K562 (cell line): ENCODE results near the gene TSSK6. TPM values are rescaled to one million over a fixed set of nuclear protein-coding genes. Genes with fewer than 3 reads are reported as not detected.

Experiments
- ARID1B ChIP-seq: fragments of 450-650 bp; IDR thresholded peaks from 2 replicates; pipeline ENCODE4 v1.6.1; 2016; ENCODE audit warnings: antibody characterized with exemption, mild to moderate bottlenecking, inconsistent platforms
- BRD9 ChIP-seq: fragments of 450-650 bp; IDR thresholded peaks from 2 replicates; pipeline ENCODE4 v1.6.1; 2018; ENCODE audit warnings: low read depth; ENCODE audit not compliant: partially characterized antibody
- CREM ChIP-seq: IDR thresholded peaks from 2 replicates; pipeline ENCODE4 v1.6.1; 2014; ENCODE audit warnings: antibody characterized with exemption, low read depth
- EP300 ChIP-seq: IDR thresholded peaks from 2 replicates; pipeline ENCODE4 v1.6.1; 2012; ENCODE audit warnings: low read length, improper control_type of control experiment
- FOSL1 ChIP-seq: fragments of 200-800 bp; sonication (Bioruptor generic); conservative IDR thresholded peaks from 2 replicates; pipeline ENCODE4 v1.6.1; 2016; ENCODE audit warnings: missing genetic modification characterization, missing compliant biosample characterization
- HDGF ChIP-seq: fragments of 450-650 bp; IDR thresholded peaks from 2 replicates; pipeline ENCODE4 v1.6.1; 2016
- HMGN3 ChIP-seq: IDR thresholded peaks from 2 replicates; pipeline ENCODE4 v1.6.1; 2011; ENCODE audit warnings: borderline replicate concordance, low read depth, mild to moderate bottlenecking, mixed read lengths, low read length; ENCODE audit not compliant: insufficient read length; ENCODE audit errors: extremely low read depth
- HNRNPLL ChIP-seq: fragments of 200-400 bp; formaldehyde crosslinking; IDR thresholded peaks from 2 replicates; pipeline ENCODE4 v1.6.1; 2017; ENCODE audit warnings: low read length, low read depth, mild to moderate bottlenecking; ENCODE audit not compliant: poor library complexity, severe bottlenecking
- MTA2 ChIP-seq: fragments of 450-650 bp; IDR thresholded peaks from 2 replicates; pipeline ENCODE4 v1.6.1; 2016; ENCODE audit warnings: low read depth
- NR4A1 ChIP-seq, 2 experiments: fragments of 250-450 bp in 1 of 2; fragments of 450-650 bp in 1 of 2; sonication (Bioruptor Pico) in 1 of 2; IDR thresholded peaks; 2 replicates each; pipeline versions ENCODE4 v1.4.0 to v1.6.1; 2016 to 2020; ENCODE audit warnings: mild to moderate bottlenecking in 2 of 2, missing compliant biosample characterization in 1 of 2, missing genetic modification characterization in 1 of 2, moderate library complexity in 1 of 2
- PML ChIP-seq: IDR thresholded peaks from 2 replicates; pipeline ENCODE4 v1.6.1; 2012; ENCODE audit warnings: low read length, inconsistent platforms
- RNF2 ChIP-seq: sonication (generic); IDR thresholded peaks from 2 replicates; pipeline ENCODE4 v1.6.1; 2016
- SIN3A ChIP-seq, 2 experiments: fragments of 150-350 bp in 1 of 2; IDR thresholded peaks; 2 replicates each; pipeline ENCODE4 v1.6.1; 2011 to 2016; ENCODE audit warnings: borderline replicate concordance in 2 of 2, low read depth in 2 of 2, low read length in 2 of 2, mild to moderate bottlenecking in 2 of 2, moderate library complexity in 2 of 2; ENCODE audit not compliant: control insufficient read depth in 1 of 2
- SUPT5H ChIP-seq: fragments of 450-650 bp; IDR thresholded peaks from 2 replicates; pipeline ENCODE4 v1.6.1; 2016
- TCF3 ChIP-seq: sonication (generic); formaldehyde crosslinking; IDR thresholded peaks from 2 replicates; pipeline ENCODE4 v1.4.0; 2020; ENCODE audit warnings: mild to moderate bottlenecking, missing genetic modification reagents
- TEAD4 ChIP-seq, 2 experiments: sonication (generic) in 1 of 2; formaldehyde crosslinking in 1 of 2; IDR thresholded peaks; 2 replicates each; pipeline versions ENCODE4 v1.6.1 to v1.8.0; 2012 to 2022; ENCODE audit warnings: borderline replicate concordance in 1 of 2, inconsistent platforms in 1 of 2, low read length in 1 of 2, mild to moderate bottlenecking in 1 of 2, missing genetic modification reagents in 1 of 2
- TOE1 ChIP-seq, 2 experiments: fragments of 450-650 bp in 1 of 2; sonication (generic) in 1 of 2; formaldehyde crosslinking in 1 of 2; IDR thresholded peaks; 2 replicates each; pipeline versions ENCODE4 v1.7.1 to v1.8.0; 2016 to 2022; ENCODE audit warnings: borderline replicate concordance in 2 of 2, mild to moderate bottlenecking in 2 of 2, antibody characterized with exemption in 1 of 2, inconsistent platforms in 1 of 2, low read depth in 1 of 2, missing genetic modification reagents in 1 of 2, moderate library complexity in 1 of 2
- YY1 ChIP-seq, 3 experiments: IDR thresholded peaks; 2 replicates each; pipeline ENCODE4 v1.6.1; 2011; ENCODE audit warnings: low read length in 2 of 3, mild to moderate bottlenecking in 2 of 3, moderate library complexity in 2 of 3, borderline replicate concordance in 1 of 3, control low read depth in 1 of 3, low read depth in 1 of 3; ENCODE audit not compliant: insufficient read depth in 3 of 3, insufficient replicate concordance in 2 of 3, control insufficient read depth in 1 of 3, insufficient read length in 1 of 3; ENCODE audit errors: extremely low read depth in 1 of 3
- ZNF146 ChIP-seq: IDR thresholded peaks from one replicate; pipeline ENCODE4 v1.6.1; 2018; ENCODE audit warnings: missing compliant biosample characterization; ENCODE audit not compliant: unreplicated experiment
- ZNF274 ChIP-seq: IDR thresholded peaks from 2 replicates; pipeline ENCODE4 v1.6.1; 2011; ENCODE audit warnings: low read depth, mild to moderate bottlenecking, low read length, moderate library complexity, borderline replicate concordance
- ZNF668 ChIP-seq: fragments of 250-450 bp; sonication (Bioruptor Pico); IDR thresholded peaks from 2 replicates; pipeline ENCODE4 v1.8.0; 2022; ENCODE audit warnings: mild to moderate bottlenecking, inconsistent platforms
- polyA plus RNA-seq, 8 experiments: library from polyadenylated mRNA; depleted of rRNA in 4 of 8; stranded (reverse) in 5 of 8; unstranded in 3 of 8; fragments of >200 nt; fragmentation: Nextera tagmentation in 2 of 8; fragmentation: Illumina TruSeq in 1 of 8; extraction: Ambion mirVana in 2 of 8; extraction: Trizol in 1 of 8; gene quantifications; 2 replicates each; pipeline versions ENCODE4 v1.2.1 to v1.2.3, GENCODE V29; 2011 to 2014; ENCODE audit warnings: inconsistent platforms in 1 of 8, missing spikeins in 1 of 8
- total RNA-seq, 7 experiments: library from RNA; depleted of rRNA in 6 of 7; stranded (reverse); fragments of >200 nt in 6 of 7; fragmentation: Illumina TruSeq in 2 of 7; extraction: Trizol in 2 of 7; gene quantifications; 2 replicates each; pipeline versions ENCODE4 v1.2.1 to v1.2.3, GENCODE V29; 2011 to 2021; ENCODE audit warnings: low replicate concordance in 1 of 7
- TF ChIP-seq, protein P1 (sequence below): fragments of 450-650 bp; IDR thresholded peaks from 2 replicates; pipeline ENCODE4 v1.6.1; 2016; ENCODE audit warnings: low read depth, mild to moderate bottlenecking, moderate library complexity
- TF ChIP-seq, protein P2 (sequence below), 2 experiments: fragments of 450-650 bp in 1 of 2; sonication (generic) in 1 of 2; formaldehyde crosslinking in 1 of 2; IDR thresholded peaks in 1 of 2; conservative IDR thresholded peaks in 1 of 2; 2 replicates each; pipeline versions ENCODE4 v1.6.1 to v1.8.1; 2016 to 2023; ENCODE audit warnings: mild to moderate bottlenecking in 2 of 2, moderate library complexity in 2 of 2, inconsistent platforms in 1 of 2, missing genetic modification reagents in 1 of 2
- TF ChIP-seq, protein P3 (sequence below): sonication (generic); formaldehyde crosslinking; IDR thresholded peaks from 2 replicates; pipeline ENCODE4 v1.9.0; 2022; ENCODE audit warnings: mild to moderate bottlenecking, missing genetic modification reagents

Gene TSSK6
- total and polyA plus RNA-seq, 9 of the 15 experiments (the other 6 are each of a cell fraction or from before 2014, with no cell fraction given), result 0.21 to 2.6 (median 1.5) TPM; not detected in 3

DNA sequence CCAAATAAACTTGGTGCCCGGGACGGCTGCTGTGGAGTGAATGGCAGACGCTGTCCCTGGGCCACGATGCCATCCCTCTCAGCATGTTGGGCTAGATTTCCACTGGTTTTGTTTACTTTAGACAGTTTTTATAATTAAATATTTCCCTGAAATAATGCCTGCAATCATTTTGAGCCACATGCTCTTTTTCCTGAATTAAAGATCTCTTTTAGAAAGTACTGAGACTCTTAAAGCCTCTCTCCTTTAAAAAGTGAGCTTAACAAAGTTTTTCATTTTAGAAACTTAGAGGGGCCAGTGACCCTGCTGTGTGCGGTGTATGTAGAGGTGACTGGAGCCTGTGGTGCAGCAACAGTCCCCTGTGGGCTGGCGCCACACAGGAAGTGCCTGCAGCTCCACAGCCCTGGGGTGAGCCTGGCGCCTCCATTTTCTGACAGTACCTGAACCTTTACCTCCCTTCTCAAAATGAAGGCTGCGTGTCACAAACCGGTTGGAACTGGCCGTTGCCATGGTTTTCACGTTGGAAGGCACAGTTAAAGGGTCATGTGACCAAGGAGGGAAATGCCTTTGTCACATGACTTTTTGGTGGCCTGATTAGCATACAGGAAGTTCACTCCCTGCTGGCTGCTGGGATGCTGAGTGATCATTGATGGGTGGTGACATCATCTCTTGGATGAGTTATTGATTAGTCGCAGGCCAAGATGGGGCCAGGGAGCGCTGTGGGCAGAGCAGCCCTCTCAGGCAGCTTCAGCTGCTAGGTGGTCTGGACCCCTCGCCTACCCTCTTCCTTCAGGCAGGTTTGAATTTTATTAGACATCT, 26.3 kb downstream of the TSSK6 start (continued):
- peak; percentile 93 to 100 (median 99) for TF ChIP-seq YY1 (IDR thresholded peaks at IDR 0.05; ENCODE audit: borderline replicate concordance in 1 of 3, control insufficient read depth in 1 of 3, extremely low read depth in 1 of 3, insufficient read depth in 3 of 3, insufficient read length in 1 of 3, insufficient replicate concordance in 2 of 3, low read depth in 1 of 3, low read length in 2 of 3)
- peak; percentile 12; the same call in 1 of the 2 replicates for TF ChIP-seq ARID1B
- no peak for TF ChIP-seq HMGN3
- TF ChIP-seq PML, result peak; percentile 39; the same call in 1 of the 2 replicates
- TF ChIP-seq, protein P1, sequence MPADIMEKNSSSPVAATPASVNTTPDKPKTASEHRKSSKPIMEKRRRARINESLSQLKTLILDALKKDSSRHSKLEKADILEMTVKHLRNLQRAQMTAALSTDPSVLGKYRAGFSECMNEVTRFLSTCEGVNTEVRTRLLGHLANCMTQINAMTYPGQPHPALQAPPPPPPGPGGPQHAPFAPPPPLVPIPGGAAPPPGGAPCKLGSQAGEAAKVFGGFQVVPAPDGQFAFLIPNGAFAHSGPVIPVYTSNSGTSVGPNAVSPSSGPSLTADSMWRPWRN, result 0 out of 2 replicates have a peak, but pooled peaks have one; percentile 1
- TF ChIP-seq NR4A1 (CRISPR knock-in tag; IDR thresholded peaks at IDR 0.05), result no peak
- TF ChIP-seq NR4A1 (tag; IDR thresholded peaks at IDR 0.05), result no peak
- peak; percentile 100 for TF ChIP-seq TOE1 (IDR thresholded peaks at IDR 0.05; ENCODE audit: borderline replicate concordance)
- no peak for TF ChIP-seq TOE1 (CRISPR knock-in tag; IDR thresholded peaks at IDR 0.05; ENCODE audit: borderline replicate concordance, low read depth)
- peak; percentile 95 for TF ChIP-seq TEAD4 (IDR thresholded peaks at IDR 0.05; ENCODE audit: low read length)
- TF ChIP-seq TEAD4 (CRISPR knock-in tag; IDR thresholded peaks at IDR 0.05; ENCODE audit: borderline replicate concordance), result no peak
- TF ChIP-seq MTA2, result no peak
- TF ChIP-seq, protein P2, sequence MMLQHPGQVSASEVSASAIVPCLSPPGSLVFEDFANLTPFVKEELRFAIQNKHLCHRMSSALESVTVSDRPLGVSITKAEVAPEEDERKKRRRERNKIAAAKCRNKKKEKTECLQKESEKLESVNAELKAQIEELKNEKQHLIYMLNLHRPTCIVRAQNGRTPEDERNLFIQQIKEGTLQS (IDR thresholded peaks at IDR 0.05), result peak; percentile 99
- TF ChIP-seq, protein P2 (CRISPR knock-in tag; conservative IDR thresholded peaks at IDR 0.05), result no peak
- TF ChIP-seq ZNF146 (CRISPR knock-in tag), result no peak
- TF ChIP-seq TCF3 (CRISPR knock-in tag), result peak; percentile 24; the same call in 1 of the 2 replicates
- TF ChIP-seq BRD9, result no peak
- TF ChIP-seq HNRNPLL, result no peak
- TF ChIP-seq, protein P3, sequence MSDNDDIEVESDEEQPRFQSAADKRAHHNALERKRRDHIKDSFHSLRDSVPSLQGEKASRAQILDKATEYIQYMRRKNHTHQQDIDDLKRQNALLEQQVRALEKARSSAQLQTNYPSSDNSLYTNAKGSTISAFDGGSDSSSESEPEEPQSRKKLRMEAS (CRISPR knock-in tag), result peak; percentile 62
- TF ChIP-seq SIN3A (IDR thresholded peaks at IDR 0.05; ENCODE audit: borderline replicate concordance in 2 of 2, control insufficient read depth in 1 of 2, low read depth in 2 of 2, low read length in 2 of 2), result peak in 1 of 2 experiments; percentile 50; a peak in 1 of 4 replicates
- TF ChIP-seq RNF2, result no peak
- peak; percentile 41; the same call in 1 of the 2 replicates for TF ChIP-seq EP300
- TF ChIP-seq HDGF, result no peak
- peak; percentile 73 for TF ChIP-seq CREM
- no peak for TF ChIP-seq ZNF668
- peak; percentile 67 for TF ChIP-seq FOSL1 (tag)
- TF ChIP-seq ZNF274, result no peak
- TF ChIP-seq SUPT5H, result peak; percentile 42; the same call in 1 of the 2 replicates
